Gastrocnemius medialis (tissue), 4 donors: Measurements from ENCODE around the gene ZDHHC14.

Experiments used
- CTCF ChIP-seq, 5 experiments: fragments of 450-650 bp in 3 of 5; fragments of 200-600 bp in 2 of 5; sonication (generic) in 2 of 5; IDR thresholded peaks in 4 of 5; conservative IDR thresholded peaks in 1 of 5; 1 replicate in 4 of 5; 2 replicates in 1 of 5; pipeline ENCODE4 v1.5.1; 2016 to 2019; ENCODE audit warnings: antibody characterized with exemption in 5 of 5, mild to moderate bottlenecking in 3 of 5, moderate library complexity in 3 of 5
- POLR2A ChIP-seq, 2 donors: fragments of 450-650 bp; IDR thresholded peaks; one replicate each; pipeline ENCODE4 v1.6.1; 2017; ENCODE audit warnings: antibody characterized with exemption in 2 of 2, mild to moderate bottlenecking in 2 of 2, moderate library complexity in 2 of 2

GRCh38 chr6:157388924-157389323 is 7.9 kb downstream of the ZDHHC14 start:
- no peak for TF ChIP-seq POLR2A (IDR thresholded peaks at IDR 0.05)
- no peak for TF ChIP-seq CTCF (IDR thresholded peaks at IDR 0.05 in 4 of 5, conservative IDR thresholded peaks at IDR 0.05 in 1 of 5)
